Testis (tissue), 3 donors: ENCODE measurements around the gene MLANA. TPM values are rescaled to one million over a fixed set of nuclear protein-coding genes. Genes with fewer than 3 reads are reported as not detected.

Experiments
- DNase-seq: peaks from one replicate; pipeline ENCODE4 v3.0.0-alpha.2; 2019
- H3K27ac ChIP-seq, 2 donors: fragments of 200-600 bp; sonication (generic); one replicate each; pipeline ENCODE4 v1.5.1; 2019
- H3K27me3 ChIP-seq: fragments of 200-600 bp; sonication (generic); one replicate; pipeline ENCODE4 v1.5.1; 2019
- H3K36me3 ChIP-seq: fragments of 200-600 bp; sonication (generic); one replicate; pipeline ENCODE4 v1.5.1; 2017; ENCODE audit warnings: low read depth; ENCODE audit errors: missing control alignments
- H3K4me1 ChIP-seq: fragments of 200-600 bp; sonication (generic); one replicate; pipeline ENCODE4 v1.5.1; 2019
- H3K4me3 ChIP-seq, 2 donors: fragments of 200-600 bp; sonication (generic); one replicate each; pipeline ENCODE4 v1.5.1; 2017 to 2019
- H3K9me3 ChIP-seq: fragments of 200-600 bp; sonication (generic); one replicate; pipeline ENCODE4 v1.5.1; 2017
- CTCF ChIP-seq, 3 experiments: fragments of 450-650 bp in 2 of 3; fragments of 200-600 bp in 1 of 3; sonication (generic) in 1 of 3; IDR thresholded peaks; one replicate each; pipeline ENCODE4 v1.5.1; 2016 to 2019; ENCODE audit warnings: antibody characterized with exemption in 3 of 3, mild to moderate bottlenecking in 2 of 3, moderate library complexity in 1 of 3
- POLR2A ChIP-seq: fragments of 450-650 bp; IDR thresholded peaks from one replicate; pipeline ENCODE4 v1.6.1; 2017; ENCODE audit warnings: antibody characterized with exemption, mild to moderate bottlenecking, moderate library complexity
- WGBS, 2 donors: methylation state at CpG; one replicate each; pipeline ENCODE4 v1.1.5; 2018; 5-methylcytosine and 5-hydroxymethylcytosine counted together
- intact Hi-C: fragments of 100-400 bp; cut with DNase I; formaldehyde crosslinking; loops from one replicate; pipeline ENCODE4 v1.15.1; 2023; ENCODE audit warnings: low total_unique reads
- polyA plus RNA-seq: library from polyadenylated mRNA; stranded (reverse); fragments of 350-450 nt; fragmentation: Illumina TruSeq; extraction: RNeasy Lipid Tissue Mini Kit (QIAGEN cat#74804); gene quantifications from one replicate; pipeline ENCODE4 v1.2.3, GENCODE V29; 2014; ENCODE audit warnings: low read depth, low replicate concordance; ENCODE audit not compliant: insufficient read depth
- total RNA-seq, 2 donors: library from RNA; depleted of rRNA; stranded (reverse); fragments of >200 nt; gene quantifications; one replicate each; pipeline ENCODE4 v1.2.3, GENCODE V29; 2016

Gene MLANA
- total and polyA plus RNA-seq, 3 donors from 2014 or later, result not detected

GRCh38 chr9:5866685-5867084, 24.0 kb upstream of the MLANA start:
- H3K9me3 ChIP-seq, result no peaks in the 10 kb centered on the region
- H3K4me1 ChIP-seq, result peaks cover 4% of the 10 kb centered on the region
- H3K27ac ChIP-seq, result no peak overlapping the region
- WGBS, 2 donors, result 94 to 96% methylated on average over 3 of the region's 3 CpGs
- DNase-seq, result no peak
- no peak overlapping the region for H3K4me3 ChIP-seq
- no peaks in the 10 kb centered on the region for H3K36me3 ChIP-seq
- TF ChIP-seq CTCF (IDR thresholded peaks at IDR 0.05) (no peak), POLR2A (no peak)
- intact Hi-C loops, result no loop called here
- no peaks in the 10 kb centered on the region for H3K27me3 ChIP-seq

- WGBS, 2 donors, result 78 to 84% methylated on average over 9 of the region's 9 CpGs
Observed at GRCh38 chr9:5868235-5868634, 22.5 kb upstream of the MLANA start.

GRCh38 chr9:5869315-5870019, 21.2 kb upstream of the MLANA start:
- no peak for TF ChIP-seq CTCF (IDR thresholded peaks at IDR 0.05)
- TF ChIP-seq POLR2A, result no peak
- WGBS, 2 donors, result 82 to 86% methylated on average over 3 of the region's 3 CpGs
- DNase-seq, result no peak
- H3K27me3 ChIP-seq, result no peaks in the 10 kb centered on the region
- no peak overlapping the region for H3K4me3 ChIP-seq
- no peaks in the 10 kb centered on the region for H3K36me3 ChIP-seq
- no peak overlapping the region for H3K27ac ChIP-seq
- intact Hi-C loops, result no loop called here
- no peaks in the 10 kb centered on the region for H3K4me1 ChIP-seq
- no peaks in the 10 kb centered on the region for H3K9me3 ChIP-seq

More at GRCh38 chr9:5868235-5868634, 22.5 kb upstream of the MLANA start:
- intact Hi-C loops, result no loop called here
- Histone ChIP-seq H3K27ac (no peak overlapping the region), H3K9me3 (no peaks in the 10 kb centered on the region), H3K27me3 (no peaks in the 10 kb centered on the region), H3K36me3 (no peaks in the 10 kb centered on the region), H3K4me1 (peaks cover 3% of the 10 kb centered on the region), H3K4me3 (no peak overlapping the region)
- DNase-seq, result no peak
- no peak for TF ChIP-seq CTCF (IDR thresholded peaks at IDR 0.05)
- TF ChIP-seq POLR2A, result no peak

- H3K27ac ChIP-seq, result no peak overlapping the region
- H3K36me3 ChIP-seq, result no peaks in the 10 kb centered on the region
- no peaks in the 10 kb centered on the region for H3K27me3 ChIP-seq
- WGBS, 2 donors, result 79 to 100% methylated on average over 1 to 2 of the region's 2 CpGs
- DNase-seq, result no peak
- no peak overlapping the region for H3K4me3 ChIP-seq
- H3K4me1 ChIP-seq, result no peaks in the 10 kb centered on the region
- intact Hi-C loops, result no loop called here
- no peak for TF ChIP-seq POLR2A
- no peak for TF ChIP-seq CTCF (IDR thresholded peaks at IDR 0.05)
- no peaks in the 10 kb centered on the region for H3K9me3 ChIP-seq
Observed at GRCh38 chr9:5870020-5870339, 20.7 kb upstream of the MLANA start.

- 80 to 90% methylated on average over 3 of the region's 3 CpGs for WGBS, 2 donors
Observed at GRCh38 chr9:5870691-5871090, 20.0 kb upstream of the MLANA start.

More at GRCh38 chr9:5870691-5871090, 20.0 kb upstream of the MLANA start:
- DNase-seq, result no peak
- H3K9me3 ChIP-seq, result no peaks in the 10 kb centered on the region
- no peak overlapping the region for H3K27ac ChIP-seq
- TF ChIP-seq POLR2A, result no peak
- no peak for TF ChIP-seq CTCF (IDR thresholded peaks at IDR 0.05)
- intact Hi-C loops, result no loop called here
- no peak overlapping the region for H3K4me3 ChIP-seq
- no peaks in the 10 kb centered on the region for H3K36me3 ChIP-seq
- H3K4me1 ChIP-seq, result no peaks in the 10 kb centered on the region
- no peaks in the 10 kb centered on the region for H3K27me3 ChIP-seq
